NCI-H82 (cell line): ENCODE results near the gene NCF4.

ENCODE experiments used
- DNase-seq: peaks from one replicate; lab custom pipeline; 2025; lab: John Stamatoyannopoulos, UW

Gene NCF4

DNA sequence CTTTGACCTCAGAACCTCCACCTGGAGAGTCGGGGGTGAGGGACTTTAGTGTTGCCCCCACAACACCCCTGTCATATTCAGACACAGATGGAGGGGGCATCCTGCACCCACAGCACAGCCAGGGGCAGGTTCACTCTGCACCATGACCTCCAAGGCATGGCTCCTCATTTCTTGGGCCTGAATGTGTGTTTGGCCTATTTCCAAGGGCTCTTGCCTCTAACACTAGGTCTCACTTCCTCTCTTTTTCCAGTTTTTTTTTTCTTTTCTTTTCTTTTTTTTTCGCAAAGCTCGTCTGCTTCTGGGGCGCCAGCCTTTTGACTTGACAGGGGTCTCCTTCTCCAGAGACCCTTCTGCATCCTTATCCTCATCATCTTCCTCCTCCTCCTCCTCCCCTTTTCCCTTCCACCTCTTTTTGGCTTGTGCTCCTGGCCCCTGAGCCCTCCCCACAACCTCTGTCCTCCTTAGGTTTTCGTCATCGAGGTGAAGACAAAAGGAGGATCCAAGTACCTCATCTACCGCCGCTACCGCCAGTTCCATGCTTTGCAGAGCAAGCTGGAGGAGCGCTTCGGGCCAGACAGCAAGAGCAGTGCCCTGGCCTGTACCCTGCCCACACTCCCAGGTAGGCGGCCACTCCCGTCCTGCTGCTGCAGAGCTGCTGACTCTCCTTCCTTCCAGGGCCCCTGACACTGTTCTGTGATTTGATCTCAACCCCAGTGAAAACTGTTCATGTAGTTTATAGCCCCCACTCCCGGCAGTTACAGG, 3.8 kb downstream of the NCF4 start:
- no peak for DNase-seq

DNA sequence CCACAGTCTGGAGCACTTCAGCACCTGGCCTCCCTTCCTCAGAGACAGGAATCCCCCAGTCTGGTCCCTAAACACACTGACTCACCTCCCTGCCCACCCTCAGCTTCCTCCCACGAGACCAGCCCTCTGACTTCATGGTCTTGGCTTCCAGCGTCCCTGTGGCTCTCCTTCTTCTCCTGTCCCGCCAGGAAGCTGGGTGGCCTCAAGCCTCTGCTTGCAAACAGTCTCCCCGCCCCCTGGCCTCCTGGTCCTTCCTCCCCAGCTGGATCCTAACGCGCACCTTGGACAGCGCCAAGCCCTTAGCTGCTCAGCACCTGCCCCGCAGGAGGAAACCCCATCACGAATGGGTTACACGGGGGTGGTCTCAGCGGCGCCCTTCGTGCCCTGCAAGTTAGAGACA, 4.5 kb downstream of the NCF4 start:
- DNase-seq = no peak

DNA sequence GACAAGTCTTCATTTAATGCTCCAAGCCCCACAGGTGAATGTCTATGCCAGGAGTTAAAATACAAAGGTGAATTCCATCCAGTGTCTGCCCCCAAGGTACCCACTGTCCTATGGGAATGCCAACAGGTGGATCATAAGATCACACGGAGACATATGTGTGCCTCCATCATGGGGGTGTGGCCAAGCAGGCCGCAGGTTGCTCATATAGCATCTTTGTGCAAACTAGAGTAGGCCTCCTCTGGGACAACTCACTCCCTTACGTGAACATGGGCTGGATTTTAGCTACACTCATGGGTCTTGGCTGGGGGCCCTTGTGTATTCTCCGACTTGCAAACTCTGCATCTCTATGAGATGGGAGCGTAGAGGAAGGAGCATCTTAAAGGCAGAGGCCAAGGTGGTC, 6.9 kb downstream of the NCF4 start:
- DNase-seq = no peak

DNA sequence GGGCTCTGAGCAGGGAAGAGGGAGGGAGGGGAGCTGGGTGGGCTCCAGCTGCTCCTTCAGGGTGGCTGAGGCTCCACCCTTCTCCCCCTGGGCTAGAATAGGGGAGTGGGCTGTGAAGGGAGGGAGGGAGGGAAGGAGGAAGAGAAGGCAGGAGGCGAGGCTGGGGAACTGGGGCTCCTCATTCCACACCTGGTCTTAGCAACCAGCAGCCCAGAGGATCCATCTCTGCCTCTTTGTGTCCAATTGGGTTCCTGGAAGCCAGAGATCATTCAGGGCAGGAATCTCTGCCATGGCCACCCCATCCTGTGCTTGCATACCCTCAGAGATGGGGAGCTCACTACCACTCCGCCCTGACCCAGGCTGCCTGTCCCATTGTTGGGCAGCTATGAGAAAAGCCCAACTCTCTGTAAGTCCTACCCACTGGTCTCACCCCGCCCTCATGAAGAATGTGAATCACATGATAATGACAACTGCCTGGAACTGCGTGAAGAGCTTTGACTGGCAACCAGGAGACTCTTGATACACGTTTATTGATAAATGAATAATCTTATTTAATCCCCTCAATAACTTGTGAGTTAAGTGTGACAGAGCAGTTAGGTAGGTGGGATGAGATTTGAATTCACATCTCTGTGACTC, 7.9 kb downstream of the NCF4 start:
- DNase-seq = no peak

DNA sequence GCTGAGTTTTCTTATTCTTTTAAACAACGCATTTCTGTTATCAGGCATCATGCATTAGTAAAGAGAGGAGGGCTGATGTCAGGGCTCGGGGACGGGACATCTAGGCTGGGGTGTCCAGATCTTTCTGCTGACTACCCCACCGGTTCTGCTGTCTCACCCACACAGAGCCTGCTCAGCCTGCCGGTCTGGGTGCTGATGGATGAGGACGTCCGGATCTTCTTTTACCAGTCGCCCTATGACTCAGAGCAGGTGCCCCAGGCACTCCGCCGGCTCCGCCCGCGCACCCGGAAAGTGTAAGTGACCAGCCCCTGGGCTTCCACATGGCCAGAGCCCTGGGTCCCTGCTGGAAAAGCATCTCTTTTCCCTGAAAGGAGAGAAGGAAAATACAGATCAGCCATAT, 9.4 kb downstream of the NCF4 start:
- no peak for DNase-seq

DNA sequence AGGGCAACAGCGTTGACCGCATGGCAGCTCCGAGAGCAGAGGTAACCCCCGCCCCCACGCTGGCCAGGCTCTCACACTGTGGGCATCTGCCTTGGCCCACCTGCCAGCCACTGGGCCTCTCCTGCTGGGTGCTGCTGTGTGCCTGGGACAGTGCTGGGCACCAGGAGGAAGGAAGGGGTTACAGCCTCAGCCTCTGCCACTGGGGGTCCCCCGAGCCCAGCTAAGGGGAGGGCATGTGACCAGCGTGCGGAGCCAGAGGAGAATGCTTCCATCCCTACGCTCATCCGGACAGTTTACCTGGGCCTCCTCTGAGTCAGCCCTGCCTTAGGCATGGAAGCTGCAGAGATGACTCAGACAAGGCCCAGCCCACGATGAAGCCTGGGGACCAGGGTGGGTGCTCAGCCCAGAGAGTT, 10.9 kb downstream of the NCF4 start:
- DNase-seq = no peak

DNA sequence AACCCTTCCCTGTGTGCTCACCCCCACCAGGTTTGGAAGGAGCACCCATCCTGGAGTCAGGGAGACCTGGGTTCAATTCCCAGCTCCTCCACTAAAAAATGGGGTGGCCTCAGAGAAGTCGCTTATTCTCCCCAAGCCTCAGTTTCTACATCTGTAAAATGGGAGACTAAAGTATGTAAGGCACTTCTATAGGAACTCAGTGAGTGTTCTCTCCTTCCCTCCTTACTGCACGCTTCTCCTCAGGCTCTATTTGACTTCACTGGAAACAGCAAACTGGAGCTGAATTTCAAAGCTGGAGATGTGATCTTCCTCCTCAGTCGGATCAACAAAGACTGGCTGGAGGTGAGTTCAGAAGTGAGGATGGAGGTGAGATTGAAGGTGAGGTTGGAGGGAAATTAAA, 11.3 kb downstream of the NCF4 start:
- no peak for DNase-seq

DNA sequence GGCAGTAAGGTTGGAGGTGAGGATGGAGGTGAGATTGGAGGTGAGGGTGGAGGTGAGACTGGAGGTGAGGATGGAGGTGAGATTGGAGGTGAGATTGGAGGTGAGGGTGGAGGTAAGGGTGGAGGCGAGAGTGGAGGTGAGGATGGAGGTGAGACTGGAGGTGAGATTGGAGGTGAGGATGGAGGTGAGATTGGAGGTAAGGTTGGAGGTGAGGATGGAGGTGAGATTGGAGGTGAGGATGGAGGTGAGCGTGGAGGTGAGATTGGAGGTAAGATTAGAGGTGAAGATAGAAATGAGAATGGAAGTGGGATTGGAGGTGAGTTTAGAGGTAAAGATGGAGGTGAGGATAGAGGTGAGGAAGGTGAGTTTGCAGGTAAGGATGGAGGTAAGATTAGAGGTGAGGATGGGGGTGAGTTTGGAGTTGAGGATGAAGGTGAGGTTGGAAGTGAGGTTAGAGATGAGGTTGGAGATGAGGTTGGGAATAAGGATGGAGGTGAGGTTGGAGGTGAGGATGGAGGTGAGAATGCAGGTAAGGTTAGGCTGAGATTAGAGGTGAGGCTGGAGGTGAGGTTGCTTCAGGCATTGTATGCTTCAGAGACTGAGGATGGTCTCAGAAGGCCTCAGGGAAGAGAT, 12.2 kb downstream of the NCF4 start:
- DNase-seq = no peak

DNA sequence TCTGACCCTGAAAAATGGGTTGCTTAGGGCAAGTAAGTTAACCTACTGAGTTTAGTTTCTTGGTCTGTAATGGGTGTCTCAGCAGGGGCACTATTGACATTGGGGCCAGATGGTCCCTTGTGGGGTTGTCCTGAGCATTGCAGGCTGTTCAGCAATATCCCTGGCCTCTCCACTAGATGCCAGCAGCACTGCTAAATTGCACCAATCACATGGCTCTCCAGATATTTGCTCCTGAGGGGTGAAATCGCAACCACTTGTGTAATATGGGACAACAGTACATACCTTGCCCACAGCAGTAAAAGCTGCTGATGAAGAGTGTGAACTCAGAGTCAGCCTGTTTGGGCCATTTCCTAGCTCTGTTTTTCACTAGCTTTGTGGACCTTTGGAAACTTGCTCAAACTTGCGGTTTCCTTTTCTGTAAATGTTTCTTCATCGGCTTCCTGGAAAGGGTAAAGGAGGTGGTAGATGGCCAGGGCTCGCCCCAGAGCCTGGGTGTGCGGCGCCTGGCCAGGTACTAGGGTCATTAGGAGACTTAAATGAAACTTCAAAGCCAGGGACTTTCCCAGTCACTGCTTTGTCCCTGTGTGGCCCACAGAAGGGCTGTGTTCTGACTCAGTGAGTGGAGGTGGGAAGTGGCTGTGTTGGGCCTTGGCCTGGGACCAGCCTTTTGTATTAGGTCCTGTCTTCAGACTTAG, 13.0 kb downstream of the NCF4 start:
- peak; percentile 52 for DNase-seq

DNA sequence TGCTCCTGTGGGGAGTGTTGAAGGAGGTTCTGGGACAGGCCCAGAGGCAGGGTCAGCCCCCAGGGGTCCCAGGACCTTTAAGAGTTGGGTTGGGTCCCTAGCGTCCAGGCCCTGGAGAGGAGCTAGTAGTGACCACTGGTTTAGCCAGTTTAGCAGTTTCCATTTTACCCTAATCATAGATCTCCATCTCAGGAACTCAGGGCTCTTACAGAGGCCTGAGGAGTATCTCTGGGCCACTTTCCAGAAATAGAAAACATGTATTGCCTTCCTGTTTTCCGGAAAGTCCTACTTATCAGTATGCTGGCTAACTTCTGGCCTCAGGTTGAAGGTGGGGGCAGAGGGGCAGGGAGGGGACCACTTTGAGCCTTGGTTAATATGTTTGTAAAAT, 13.5 kb downstream of the NCF4 start:
- DNase-seq = no peak

DNA sequence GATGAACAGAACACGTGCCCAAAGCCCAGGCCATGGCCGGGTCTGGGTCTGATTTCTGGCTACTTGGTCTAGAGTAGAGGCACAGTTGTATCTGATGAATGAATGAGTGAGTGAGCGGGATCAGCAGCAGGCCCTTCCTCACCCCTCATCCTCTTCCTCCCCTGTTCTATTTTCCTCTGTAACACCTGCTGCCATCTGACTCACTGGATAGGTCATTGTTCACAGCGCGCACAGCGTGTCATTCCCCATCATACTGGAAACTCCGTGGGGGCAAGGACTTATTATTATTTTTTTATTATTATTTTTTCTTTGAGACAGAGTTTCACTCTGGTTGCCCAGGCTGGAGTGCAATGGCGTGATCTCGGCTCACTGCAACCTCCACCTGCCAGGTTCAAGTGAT, 13.9 kb downstream of the NCF4 start:
- DNase-seq = no peak

DNA sequence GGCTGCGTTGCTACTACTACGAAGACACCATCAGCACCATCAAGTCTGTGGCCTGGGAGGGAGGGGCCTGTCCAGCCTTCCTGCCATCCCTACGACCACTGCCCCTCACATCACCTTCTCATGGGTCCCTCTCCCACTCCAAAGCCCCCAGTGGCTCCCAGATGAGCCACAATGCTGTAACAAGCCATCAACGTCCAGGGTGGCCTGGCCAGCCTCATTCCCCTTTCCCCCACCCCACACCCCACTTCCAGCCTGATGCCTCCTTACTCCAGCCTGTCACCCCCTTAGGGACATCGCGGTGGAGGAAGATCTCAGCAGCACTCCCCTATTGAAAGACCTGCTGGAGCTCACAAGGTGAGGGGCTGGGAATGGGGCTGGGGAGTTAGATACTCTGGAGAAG, 14.9 kb downstream of the NCF4 start:
- DNase-seq = no peak

DNA sequence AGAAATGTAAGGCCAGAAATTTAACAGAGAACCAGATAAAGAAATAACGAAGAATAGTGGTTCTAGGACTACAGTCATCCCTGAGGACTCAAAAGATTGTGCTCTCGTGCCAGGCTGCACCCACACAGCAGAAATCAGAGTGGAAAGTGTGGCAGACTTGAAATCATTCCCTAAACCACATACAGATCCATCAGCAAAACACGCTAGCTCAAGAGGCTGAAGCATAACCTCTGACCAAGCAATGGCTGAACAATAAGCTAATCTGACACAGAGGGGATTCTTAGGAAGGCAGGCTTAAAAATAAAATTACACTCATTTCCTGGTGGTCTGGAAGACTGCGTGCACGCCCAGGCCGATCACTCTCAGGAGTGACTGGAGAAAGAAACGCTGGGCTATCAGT, 19.0 kb downstream of the NCF4 start:
- no peak for DNase-seq

DNA sequence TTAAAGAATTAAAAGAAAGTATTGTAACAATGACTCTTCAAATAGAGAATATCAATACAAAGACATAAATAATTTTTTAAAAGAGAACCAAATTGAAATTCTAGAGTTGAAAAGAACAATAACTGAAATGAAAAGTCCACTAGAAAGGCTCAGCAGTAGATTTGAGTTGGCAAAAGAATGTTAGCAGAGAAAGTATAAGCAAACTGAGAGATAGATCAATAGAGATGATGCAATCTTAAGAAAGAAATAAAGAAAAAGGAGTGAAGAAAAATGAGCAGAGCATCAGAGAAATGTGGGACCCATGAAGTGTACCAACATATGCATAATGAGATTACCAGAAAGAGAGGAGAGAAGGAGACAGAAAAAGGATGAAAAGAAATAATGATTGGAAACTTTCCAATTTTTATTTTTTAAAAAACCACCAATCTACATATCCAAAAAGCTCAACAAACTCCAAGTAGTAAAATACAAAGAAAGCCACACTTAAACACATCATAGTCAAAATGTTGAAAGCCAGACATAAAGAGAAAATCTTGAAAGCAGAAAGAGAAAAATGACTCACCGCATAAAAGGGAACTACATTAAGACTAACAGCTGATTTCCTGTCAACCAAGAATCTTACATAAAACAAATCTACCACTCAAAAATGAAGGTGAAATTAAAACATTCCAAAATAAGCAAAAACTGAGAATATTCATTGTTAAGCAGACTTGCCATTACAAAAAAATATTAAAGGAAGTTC, 20.9 kb downstream of the NCF4 start:
- no peak for DNase-seq

DNA sequence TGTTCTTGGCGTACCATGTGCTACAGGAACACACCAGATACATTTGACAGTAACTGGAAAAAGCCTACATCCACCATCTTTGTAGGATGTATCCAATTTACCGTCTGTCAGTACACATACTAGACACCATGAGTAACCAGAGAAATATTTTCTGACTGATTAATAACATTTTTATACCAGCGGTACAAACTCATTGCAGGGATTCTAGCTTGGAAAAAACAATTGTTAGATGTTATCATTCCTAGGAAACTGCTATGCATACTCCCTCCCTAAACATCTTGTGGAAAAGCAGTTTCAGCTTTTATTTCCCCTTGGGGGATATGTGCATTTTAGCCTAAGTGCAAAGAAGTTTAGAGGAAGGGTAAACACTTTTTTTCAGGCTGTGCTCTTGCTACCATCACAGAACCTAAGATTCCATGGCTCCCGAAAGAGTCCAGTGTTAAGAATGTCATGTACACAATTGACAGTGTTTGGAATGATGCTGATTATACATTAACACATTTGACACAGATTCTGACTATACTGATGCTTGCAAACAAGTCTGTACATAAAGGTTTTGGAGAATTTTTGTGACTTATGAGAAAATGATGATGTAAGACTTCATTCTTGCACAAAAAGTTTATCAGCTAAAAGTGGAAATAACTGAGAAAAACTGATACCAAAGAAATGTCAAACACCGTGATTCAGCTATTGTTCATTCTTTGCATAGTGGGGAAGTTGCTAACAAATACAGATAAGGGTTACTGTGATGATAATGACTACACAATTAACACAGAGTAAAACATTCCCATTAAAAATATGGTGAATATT, 23.7 kb downstream of the NCF4 start:
- DNase-seq = no peak

DNA sequence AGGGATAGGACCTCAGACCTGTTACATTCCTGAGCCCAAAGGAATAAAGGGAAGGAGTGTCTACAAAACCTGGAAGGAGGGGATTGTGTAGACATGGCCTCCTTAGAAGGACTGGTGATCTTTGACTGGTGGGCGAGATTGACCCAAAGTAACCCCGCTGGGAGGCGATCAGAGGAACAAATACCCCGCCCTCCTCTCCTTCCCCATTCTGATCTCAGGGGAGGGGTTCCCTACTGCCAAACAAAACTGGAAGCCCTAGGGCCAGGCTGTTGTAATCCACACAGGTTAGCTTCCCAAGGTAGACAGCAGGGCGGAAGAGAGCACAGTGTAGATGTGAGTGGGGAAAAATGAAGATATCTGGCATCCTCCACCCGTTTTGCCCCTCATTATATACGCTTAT, 24.7 kb downstream of the NCF4 start:
- DNase-seq = no peak

DNA sequence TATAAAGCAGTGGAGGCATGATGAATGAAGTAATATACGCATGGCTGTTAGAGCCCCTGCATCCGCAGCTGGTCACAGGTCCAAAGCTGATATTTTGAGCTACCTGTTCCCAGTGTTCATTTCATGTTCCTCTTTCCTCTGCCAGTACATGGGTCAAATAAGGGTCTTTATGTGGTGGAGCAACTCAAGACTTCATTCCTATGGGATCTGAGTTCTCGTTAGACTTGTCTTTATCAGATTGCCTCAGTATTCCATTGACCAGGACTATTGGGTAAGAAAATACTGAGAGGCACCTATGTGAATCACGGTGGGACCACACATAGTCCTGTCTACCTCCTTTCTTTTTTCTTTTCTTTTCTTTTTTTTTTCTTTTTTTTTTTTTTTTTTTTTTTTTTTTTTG, 25.2 kb downstream of the NCF4 start:
- DNase-seq = no peak

DNA sequence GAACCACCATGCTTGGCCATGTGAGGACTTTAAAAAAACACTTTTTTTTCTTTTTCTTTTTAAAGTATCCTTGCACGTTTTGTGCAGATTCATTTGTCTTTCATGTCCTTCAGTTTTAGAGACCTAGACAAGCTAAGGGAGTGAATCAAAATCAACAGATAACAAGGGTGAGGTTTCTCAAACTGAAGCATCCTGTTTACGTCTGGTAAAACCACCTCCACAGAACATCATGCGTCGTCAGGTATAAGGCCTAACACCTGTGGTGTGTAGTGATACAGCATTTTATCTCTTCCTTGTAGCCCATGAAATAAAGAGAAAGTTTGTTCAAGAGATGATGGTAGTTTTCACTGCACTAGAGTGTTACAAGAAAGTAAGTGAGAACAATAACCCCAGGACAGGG, 26.4 kb downstream of the NCF4 start:
- no peak for DNase-seq

DNA sequence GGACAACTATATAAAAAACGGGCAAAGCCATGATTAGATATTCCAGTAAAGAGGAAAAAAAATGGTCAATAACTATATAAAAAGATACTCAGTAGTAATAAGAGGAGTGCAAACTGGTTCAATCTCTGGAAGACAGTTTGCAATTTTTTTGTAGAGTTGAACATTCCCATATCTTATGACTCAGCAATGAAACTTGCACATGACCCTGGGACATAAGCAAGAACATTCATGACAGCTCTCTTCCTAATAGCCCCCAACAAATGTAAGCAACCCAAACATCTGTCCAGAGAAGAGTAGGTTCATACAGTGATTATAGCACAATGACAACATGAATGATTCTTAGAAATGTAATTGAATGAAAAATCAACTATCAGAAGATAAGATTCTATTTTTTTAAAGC, 30.8 kb downstream of the NCF4 start:
- DNase-seq = no peak

DNA sequence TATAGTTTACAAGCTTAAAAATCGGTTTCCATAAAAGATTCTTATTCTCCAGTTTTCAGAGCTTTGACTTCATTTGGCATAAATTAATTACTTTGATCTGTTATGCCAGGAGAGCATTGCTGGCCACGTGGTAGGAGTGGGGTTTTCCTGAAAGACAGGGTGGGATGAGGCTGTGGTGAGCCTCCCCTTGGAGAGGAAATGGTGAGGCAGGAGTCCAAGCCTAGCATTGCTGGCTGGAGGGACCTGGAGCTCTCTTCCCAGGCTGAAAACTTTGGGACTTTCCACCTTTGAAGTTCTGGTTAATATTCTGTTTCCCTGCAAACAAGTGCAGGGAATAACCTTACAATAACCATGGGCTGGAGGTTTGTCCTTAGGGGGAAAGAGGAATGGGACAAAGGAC, 31.5 kb downstream of the NCF4 start:
- no peak for DNase-seq

DNA sequence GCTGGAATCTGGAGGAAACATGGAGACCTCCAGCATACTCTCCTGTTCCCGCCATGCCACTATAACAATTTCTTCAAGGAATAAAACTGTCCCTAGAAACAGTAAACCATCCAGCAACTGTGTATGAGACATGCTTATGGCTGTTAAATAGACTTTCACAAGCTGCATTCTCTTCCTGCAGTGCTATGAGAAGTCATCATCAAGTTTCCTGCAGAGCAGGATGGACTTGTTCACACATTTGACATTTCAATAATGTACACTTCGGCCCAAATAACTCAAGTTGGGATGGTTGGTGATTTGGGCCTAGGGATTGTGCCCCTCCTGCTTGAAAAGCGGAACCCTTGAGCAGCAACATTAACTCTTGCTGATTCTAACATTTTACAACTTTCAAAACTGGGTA, 32.5 kb downstream of the NCF4 start:
- no peak for DNase-seq
